Measurements from ENCODE around the gene STXBP6.

The STXBP6 gene

GRCh38 chr14:24915958-24916595, 133.9 kb downstream of the STXBP6 start:
- Histone ChIP-seq H3K4me3 (replicated peaks; ENCODE audit: insufficient read depth, low read length) (no peak overlapping the region), H3K27ac (replicated peaks) (no peak overlapping the region), H3K27me3 (ENCODE audit: insufficient read depth, poor library complexity, severe bottlenecking) (peaks cover 7% of the 10 kb centered on the region)
- TF ChIP-seq, protein P1, sequence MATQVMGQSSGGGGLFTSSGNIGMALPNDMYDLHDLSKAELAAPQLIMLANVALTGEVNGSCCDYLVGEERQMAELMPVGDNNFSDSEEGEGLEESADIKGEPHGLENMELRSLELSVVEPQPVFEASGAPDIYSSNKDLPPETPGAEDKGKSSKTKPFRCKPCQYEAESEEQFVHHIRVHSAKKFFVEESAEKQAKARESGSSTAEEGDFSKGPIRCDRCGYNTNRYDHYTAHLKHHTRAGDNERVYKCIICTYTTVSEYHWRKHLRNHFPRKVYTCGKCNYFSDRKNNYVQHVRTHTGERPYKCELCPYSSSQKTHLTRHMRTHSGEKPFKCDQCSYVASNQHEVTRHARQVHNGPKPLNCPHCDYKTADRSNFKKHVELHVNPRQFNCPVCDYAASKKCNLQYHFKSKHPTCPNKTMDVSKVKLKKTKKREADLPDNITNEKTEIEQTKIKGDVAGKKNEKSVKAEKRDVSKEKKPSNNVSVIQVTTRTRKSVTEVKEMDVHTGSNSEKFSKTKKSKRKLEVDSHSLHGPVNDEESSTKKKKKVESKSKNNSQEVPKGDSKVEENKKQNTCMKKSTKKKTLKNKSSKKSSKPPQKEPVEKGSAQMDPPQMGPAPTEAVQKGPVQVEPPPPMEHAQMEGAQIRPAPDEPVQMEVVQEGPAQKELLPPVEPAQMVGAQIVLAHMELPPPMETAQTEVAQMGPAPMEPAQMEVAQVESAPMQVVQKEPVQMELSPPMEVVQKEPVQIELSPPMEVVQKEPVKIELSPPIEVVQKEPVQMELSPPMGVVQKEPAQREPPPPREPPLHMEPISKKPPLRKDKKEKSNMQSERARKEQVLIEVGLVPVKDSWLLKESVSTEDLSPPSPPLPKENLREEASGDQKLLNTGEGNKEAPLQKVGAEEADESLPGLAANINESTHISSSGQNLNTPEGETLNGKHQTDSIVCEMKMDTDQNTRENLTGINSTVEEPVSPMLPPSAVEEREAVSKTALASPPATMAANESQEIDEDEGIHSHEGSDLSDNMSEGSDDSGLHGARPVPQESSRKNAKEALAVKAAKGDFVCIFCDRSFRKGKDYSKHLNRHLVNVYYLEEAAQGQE (IDR thresholded peaks at IDR 0.05; ENCODE audit: insufficient replicate concordance, low read depth), result no peak
- TF ChIP-seq SPI1 (IDR thresholded peaks at IDR 0.05; ENCODE audit: borderline replicate concordance, low read depth) (no peak), GABPA (IDR thresholded peaks at IDR 0.05; ENCODE audit: low read depth) (no peak), POLR2AphosphoS5 (IDR thresholded peaks at IDR 0.05; ENCODE audit: low read depth) (no peak)
- TF ChIP-seq, protein P2, sequence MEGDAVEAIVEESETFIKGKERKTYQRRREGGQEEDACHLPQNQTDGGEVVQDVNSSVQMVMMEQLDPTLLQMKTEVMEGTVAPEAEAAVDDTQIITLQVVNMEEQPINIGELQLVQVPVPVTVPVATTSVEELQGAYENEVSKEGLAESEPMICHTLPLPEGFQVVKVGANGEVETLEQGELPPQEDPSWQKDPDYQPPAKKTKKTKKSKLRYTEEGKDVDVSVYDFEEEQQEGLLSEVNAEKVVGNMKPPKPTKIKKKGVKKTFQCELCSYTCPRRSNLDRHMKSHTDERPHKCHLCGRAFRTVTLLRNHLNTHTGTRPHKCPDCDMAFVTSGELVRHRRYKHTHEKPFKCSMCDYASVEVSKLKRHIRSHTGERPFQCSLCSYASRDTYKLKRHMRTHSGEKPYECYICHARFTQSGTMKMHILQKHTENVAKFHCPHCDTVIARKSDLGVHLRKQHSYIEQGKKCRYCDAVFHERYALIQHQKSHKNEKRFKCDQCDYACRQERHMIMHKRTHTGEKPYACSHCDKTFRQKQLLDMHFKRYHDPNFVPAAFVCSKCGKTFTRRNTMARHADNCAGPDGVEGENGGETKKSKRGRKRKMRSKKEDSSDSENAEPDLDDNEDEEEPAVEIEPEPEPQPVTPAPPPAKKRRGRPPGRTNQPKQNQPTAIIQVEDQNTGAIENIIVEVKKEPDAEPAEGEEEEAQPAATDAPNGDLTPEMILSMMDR (IDR thresholded peaks at IDR 0.05; ENCODE audit: insufficient read depth, low read length), result no peak
- DNase-seq (ENCODE audit: low read depth in 1 of 2, low spot score in 1 of 2), result no peak

GRCh38 chr14:24915403-24915921, 134.5 kb downstream of the STXBP6 start:
- TF ChIP-seq GABPA (IDR thresholded peaks at IDR 0.05; ENCODE audit: low read depth) (no peak), POLR2AphosphoS5 (IDR thresholded peaks at IDR 0.05; ENCODE audit: low read depth) (no peak), SPI1 (IDR thresholded peaks at IDR 0.05; ENCODE audit: borderline replicate concordance, low read depth) (no peak)
- TF ChIP-seq, protein P1 (IDR thresholded peaks at IDR 0.05; ENCODE audit: insufficient replicate concordance, low read depth), result no peak
- TF ChIP-seq, protein P2 (IDR thresholded peaks at IDR 0.05; ENCODE audit: insufficient read depth, low read length), result no peak
- DNase-seq (ENCODE audit: low read depth in 1 of 2, low spot score in 1 of 2), result no peak
- Histone ChIP-seq H3K27ac (replicated peaks) (no peak overlapping the region), H3K4me3 (replicated peaks; ENCODE audit: insufficient read depth, low read length) (no peak overlapping the region), H3K27me3 (ENCODE audit: insufficient read depth, poor library complexity, severe bottlenecking) (peaks cover 7% of the 10 kb centered on the region)

DNA sequence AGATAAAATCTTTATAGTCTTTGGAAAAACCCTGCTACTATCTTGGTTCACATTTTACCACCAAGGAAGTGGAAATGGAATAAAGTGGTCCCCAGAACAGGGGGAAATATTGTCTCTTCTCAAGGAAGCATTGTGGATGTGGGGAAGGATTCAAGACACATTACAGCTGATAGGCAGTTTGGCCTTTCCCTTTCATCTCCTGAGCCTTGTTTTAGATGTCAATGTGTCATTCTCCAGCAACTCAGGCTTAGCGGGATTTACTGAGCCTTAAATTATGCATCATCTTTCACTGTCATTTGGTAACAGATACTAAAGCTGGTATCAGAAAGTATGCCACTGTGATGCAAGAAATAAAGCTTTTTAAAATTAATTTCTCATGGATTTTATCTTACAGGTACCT, 136.2 kb downstream of the STXBP6 start:
- TF ChIP-seq POLR2AphosphoS5 (IDR thresholded peaks at IDR 0.05; ENCODE audit: low read depth), result no peak
- TF ChIP-seq, protein P2 (IDR thresholded peaks at IDR 0.05; ENCODE audit: insufficient read depth, low read length), result no peak
- H3K27me3 ChIP-seq (ENCODE audit: insufficient read depth, poor library complexity, severe bottlenecking), result peaks cover 3% of the 10 kb centered on the region
- no peak overlapping the region for H3K27ac ChIP-seq (replicated peaks)
- H3K4me3 ChIP-seq (replicated peaks; ENCODE audit: insufficient read depth, low read length), result no peak overlapping the region
- DNase-seq (ENCODE audit: low read depth in 1 of 2, low spot score in 1 of 2), result no peak

DNA sequence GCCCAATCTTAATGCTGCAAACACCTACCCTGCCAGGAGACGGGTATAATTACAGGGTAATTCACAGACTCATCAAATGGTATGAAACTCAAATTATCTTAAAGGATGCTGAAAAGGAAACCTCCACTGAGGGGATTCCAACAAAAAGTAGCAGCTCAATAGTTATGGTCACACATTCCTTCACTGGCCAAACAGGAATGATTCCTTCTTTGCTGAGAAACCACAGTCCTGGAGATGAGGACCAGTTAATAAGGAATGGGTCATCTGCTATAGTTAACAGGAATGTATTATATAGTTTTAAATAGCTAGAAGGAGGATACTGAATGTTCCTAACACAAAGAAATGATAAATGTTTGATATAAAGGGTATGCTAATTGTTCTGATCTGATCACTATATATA, 136.9 kb downstream of the STXBP6 start:
- Histone ChIP-seq H3K4me3 (replicated peaks; ENCODE audit: insufficient read depth, low read length) (no peak overlapping the region), H3K27me3 (ENCODE audit: insufficient read depth, poor library complexity, severe bottlenecking) (peaks cover 3% of the 10 kb centered on the region)
- no peak for DNase-seq (ENCODE audit: low read depth in 1 of 2, low spot score in 1 of 2)

More for the DNA sequence above, 136.9 kb downstream of the STXBP6 start:
- H3K27ac ChIP-seq (replicated peaks), result no peak overlapping the region
- no peak for TF ChIP-seq GABPA (IDR thresholded peaks at IDR 0.05; ENCODE audit: low read depth)
- no peak for TF ChIP-seq POLR2AphosphoS5 (IDR thresholded peaks at IDR 0.05; ENCODE audit: low read depth)
- TF ChIP-seq SPI1 (IDR thresholded peaks at IDR 0.05; ENCODE audit: borderline replicate concordance, low read depth), result no peak
- TF ChIP-seq, protein P1 (IDR thresholded peaks at IDR 0.05; ENCODE audit: insufficient replicate concordance, low read depth), result no peak
